Endothelial cell of umbilical vein (primary cell): ENCODE measurements around the gene TBC1D8.

Experiments
- CTCF ChIP-seq, 2 donors: IDR thresholded peaks; 1 replicate in 1 of 2; 2 replicates in 1 of 2; pipeline ENCODE4 v1.5.1; 2011; ENCODE audit warnings: low read length in 2 of 2, mild to moderate bottlenecking in 2 of 2, moderate library complexity in 2 of 2, control low read depth in 1 of 2, inconsistent platforms in 1 of 2, low read depth in 1 of 2; ENCODE audit not compliant: insufficient read depth in 1 of 2; ENCODE audit errors: extremely low read depth in 1 of 2
- EZH2 ChIP-seq: IDR thresholded peaks from 2 replicates; pipeline ENCODE4 v1.6.1; 2012; ENCODE audit warnings: borderline replicate concordance, low read depth, mild to moderate bottlenecking, moderate library complexity, low read length, inconsistent platforms; ENCODE audit not compliant: severe bottlenecking
- GATA2 ChIP-seq: IDR thresholded peaks from 2 replicates; pipeline ENCODE4 v1.7.0; 2011; ENCODE audit warnings: low read depth, mild to moderate bottlenecking, moderate library complexity, mixed read lengths, low read length; ENCODE audit not compliant: insufficient read length, insufficient read depth
- JUN ChIP-seq: IDR thresholded peaks from 2 replicates; pipeline ENCODE4 v1.6.1; 2011; ENCODE audit warnings: borderline replicate concordance, low read depth; ENCODE audit not compliant: insufficient read length, insufficient read depth
- MAX ChIP-seq: IDR thresholded peaks from 2 replicates; pipeline ENCODE4 v1.6.1; 2011; ENCODE audit not compliant: insufficient read depth, insufficient read length
- MYC ChIP-seq: IDR thresholded peaks from one replicate; pipeline ENCODE4 v1.6.1; 2011; ENCODE audit warnings: mild to moderate bottlenecking, low read depth, low read length
- POLR2A ChIP-seq: IDR thresholded peaks from 2 replicates; pipeline ENCODE4 v1.6.1; 2012; ENCODE audit warnings: low read depth, mild to moderate bottlenecking, control low read depth, low read length
- POLR2AphosphoS5 ChIP-seq: IDR thresholded peaks from 2 replicates; pipeline ENCODE4 v1.6.1; 2012; ENCODE audit warnings: low read depth, mild to moderate bottlenecking, control low read depth, low read length, moderate library complexity; ENCODE audit not compliant: insufficient read depth

GRCh38 chr2:101116841-101117552, 34.2 kb downstream of the TBC1D8 start:
- no peak for TF ChIP-seq CTCF (IDR thresholded peaks at IDR 0.05; ENCODE audit: extremely low read depth in 1 of 2, insufficient read depth in 1 of 2, low read depth in 1 of 2, low read length in 2 of 2)
- TF ChIP-seq MAX: no peak
- no peak for TF ChIP-seq POLR2AphosphoS5
- TF ChIP-seq JUN: no peak
- TF ChIP-seq POLR2A: no peak
- TF ChIP-seq MYC: no peak
- TF ChIP-seq EZH2: no peak
- no peak for TF ChIP-seq GATA2
